ENCODE measurements around the gene DLG1.

DLG1 gene

GRCh38 chr3:197167549-197167948 lies 130.9 kb downstream of the DLG1 start:
- DNase-seq, result no peak

- no peak for DNase-seq
Measured at GRCh38 chr3:197165890-197166289, 132.5 kb downstream of the DLG1 start.

GRCh38 chr3:197155046-197155445 lies 143.4 kb downstream of the DLG1 start:
- DNase-seq, result no peak

GRCh38 chr3:197151580-197151979 lies 146.8 kb downstream of the DLG1 start:
- peak in 1 of 2 experiments; percentile 35 for DNase-seq

- DNase-seq, result no peak
Measured at GRCh38 chr3:197149528-197149927, 148.9 kb downstream of the DLG1 start.

- no peak for DNase-seq
Measured at GRCh38 chr3:197144188-197144587, 154.2 kb downstream of the DLG1 start.

GRCh38 chr3:197139586-197139985 lies 158.8 kb downstream of the DLG1 start:
- DNase-seq, result no peak

GRCh38 chr3:197137751-197138150 lies 160.7 kb downstream of the DLG1 start:
- DNase-seq, result no peak

- DNase-seq, result no peak
Measured at GRCh38 chr3:197136744-197137143, 161.7 kb downstream of the DLG1 start.

GRCh38 chr3:197135212-197135611 lies 163.2 kb downstream of the DLG1 start:
- no peak for DNase-seq

GRCh38 chr3:197132916-197133530 lies 165.4 kb downstream of the DLG1 start:
- no peak for DNase-seq

- DNase-seq, result no peak
Measured at GRCh38 chr3:197125636-197126035, 172.8 kb downstream of the DLG1 start.

- no peak for DNase-seq
Measured at GRCh38 chr3:197124713-197125112, 173.7 kb downstream of the DLG1 start.

- no peak for DNase-seq
Measured at GRCh38 chr3:197122394-197122793, 176.0 kb downstream of the DLG1 start.

- DNase-seq, result no peak
Measured at GRCh38 chr3:197117114-197117513, 181.3 kb downstream of the DLG1 start.

- DNase-seq, result no peak
Measured at GRCh38 chr3:197114007-197114406, 184.4 kb downstream of the DLG1 start.

- DNase-seq, result no peak
Measured at GRCh38 chr3:197111685-197112084, 186.7 kb downstream of the DLG1 start.

GRCh38 chr3:197105786-197106185 lies 192.6 kb downstream of the DLG1 start:
- DNase-seq, result no peak

GRCh38 chr3:197104738-197105137 lies 193.7 kb downstream of the DLG1 start:
- DNase-seq, result no peak

- DNase-seq, result no peak
Measured at GRCh38 chr3:197103766-197104165, 194.6 kb downstream of the DLG1 start.

GRCh38 chr3:197093871-197094270 lies 204.5 kb downstream of the DLG1 start:
- DNase-seq, result no peak

- no peak for DNase-seq
Measured at GRCh38 chr3:197088370-197088769, 210.0 kb downstream of the DLG1 start.

- no peak for DNase-seq
Measured at GRCh38 chr3:197085137-197085536, 213.3 kb downstream of the DLG1 start.

GRCh38 chr3:197083486-197083885 lies 214.9 kb downstream of the DLG1 start:
- peak in 1 of 2 experiments; percentile 2 for DNase-seq

- DNase-seq, result no peak
Measured at GRCh38 chr3:197082871-197083270, 215.5 kb downstream of the DLG1 start.

- DNase-seq, result no peak
Measured at GRCh38 chr3:197080344-197080743, 218.1 kb downstream of the DLG1 start.
